ENCODE results near the gene HNRNPH2. TPM values are rescaled to one million over a fixed set of nuclear protein-coding genes. Genes with fewer than 3 reads are reported as not detected.

The HNRNPH2 gene
- total and polyA plus RNA-seq, 9 of the 15 experiments (the other 6 are each of a cell fraction or from before 2014, with no cell fraction given) = 40.0 to 130 (median 60.3) TPM

DNA sequence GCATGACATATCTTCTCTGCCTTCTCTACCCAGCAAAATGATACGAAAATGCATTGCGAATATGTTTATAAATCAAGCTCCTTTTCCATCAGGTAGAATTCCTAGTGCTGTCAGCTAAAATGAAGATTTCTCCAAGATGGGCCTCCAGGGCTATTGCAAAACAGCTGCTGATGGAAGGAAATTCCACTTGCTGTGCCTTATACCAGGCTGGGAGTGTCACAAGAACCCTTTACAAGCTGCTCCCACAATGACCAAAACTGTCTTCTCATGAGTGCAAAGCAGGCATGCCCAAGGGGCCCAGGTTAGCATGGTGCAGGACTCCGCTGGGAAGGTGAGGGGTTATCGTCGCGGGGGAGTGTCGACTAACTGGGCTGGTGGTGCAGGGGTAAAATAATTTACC is 8.7 kb downstream of the HNRNPH2 start:
- in situ Hi-C loops (cut with MboI) (no loop called here), intact Hi-C loops (cut with micrococcal nuclease) (loop anchor here (5.0 kb wide), 2 partner anchors 46 to 181 kb away; no protein-coding TSS in a partner anchor)
- no peaks in the 10 kb centered on the region for H3K9me3 ChIP-seq (replicated peaks; ENCODE audit: control insufficient read depth, insufficient read depth, low read depth, low read length)
- TF ChIP-seq ZNF408 (CRISPR knock-in tag; IDR thresholded peaks at IDR 0.05; ENCODE audit: low read depth) = no peak
- TF ChIP-seq, protein P1, sequence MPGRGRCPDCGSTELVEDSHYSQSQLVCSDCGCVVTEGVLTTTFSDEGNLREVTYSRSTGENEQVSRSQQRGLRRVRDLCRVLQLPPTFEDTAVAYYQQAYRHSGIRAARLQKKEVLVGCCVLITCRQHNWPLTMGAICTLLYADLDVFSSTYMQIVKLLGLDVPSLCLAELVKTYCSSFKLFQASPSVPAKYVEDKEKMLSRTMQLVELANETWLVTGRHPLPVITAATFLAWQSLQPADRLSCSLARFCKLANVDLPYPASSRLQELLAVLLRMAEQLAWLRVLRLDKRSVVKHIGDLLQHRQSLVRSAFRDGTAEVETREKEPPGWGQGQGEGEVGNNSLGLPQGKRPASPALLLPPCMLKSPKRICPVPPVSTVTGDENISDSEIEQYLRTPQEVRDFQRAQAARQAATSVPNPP (IDR thresholded peaks at IDR 0.05; ENCODE audit: borderline replicate concordance, insufficient read depth, insufficient read length) = no peak
- no peak for TF ChIP-seq DDX20 (tag; IDR thresholded peaks at IDR 0.05; ENCODE audit: low read depth)
- TF ChIP-seq, protein P2, sequence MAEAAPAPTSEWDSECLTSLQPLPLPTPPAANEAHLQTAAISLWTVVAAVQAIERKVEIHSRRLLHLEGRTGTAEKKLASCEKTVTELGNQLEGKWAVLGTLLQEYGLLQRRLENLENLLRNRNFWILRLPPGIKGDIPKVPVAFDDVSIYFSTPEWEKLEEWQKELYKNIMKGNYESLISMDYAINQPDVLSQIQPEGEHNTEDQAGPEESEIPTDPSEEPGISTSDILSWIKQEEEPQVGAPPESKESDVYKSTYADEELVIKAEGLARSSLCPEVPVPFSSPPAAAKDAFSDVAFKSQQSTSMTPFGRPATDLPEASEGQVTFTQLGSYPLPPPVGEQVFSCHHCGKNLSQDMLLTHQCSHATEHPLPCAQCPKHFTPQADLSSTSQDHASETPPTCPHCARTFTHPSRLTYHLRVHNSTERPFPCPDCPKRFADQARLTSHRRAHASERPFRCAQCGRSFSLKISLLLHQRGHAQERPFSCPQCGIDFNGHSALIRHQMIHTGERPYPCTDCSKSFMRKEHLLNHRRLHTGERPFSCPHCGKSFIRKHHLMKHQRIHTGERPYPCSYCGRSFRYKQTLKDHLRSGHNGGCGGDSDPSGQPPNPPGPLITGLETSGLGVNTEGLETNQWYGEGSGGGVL (CRISPR knock-in tag; IDR thresholded peaks at IDR 0.05) = no peak
- ATAC-seq = no peak; the same call in 2 of the 3 replicates
- peaks cover 8 to 17% of the 10 kb centered on the region in 2 experiments; a peak in 4 of 5 replicates for H3K4me1 ChIP-seq (replicated peaks in 1 of 2; ENCODE audit: control insufficient read depth in 2 of 2, insufficient read depth in 2 of 2, low read length in 2 of 2)
- WGBS (ENCODE audit: insufficient coverage, low coverage, missing lambda C conversion rate) = 18% methylated on average over 7 of the region's 7 CpGs
- H2AFZ ChIP-seq (ENCODE audit: low read depth, low read length) = no peak overlapping the region
- no peak for DNase-seq (ENCODE audit: extremely low read depth in 1 of 4, low spot score in 3 of 4)
- H3K9ac ChIP-seq (ENCODE audit: insufficient read depth in 1 of 2, low read depth in 2 of 2, low read length in 2 of 2) = no peak overlapping the region
- no TSS peak for BruUV-seq (replicated peaks)
- no peak overlapping the region for H3K4me3 ChIP-seq
- ChIA-PET CTCF (ENCODE audit: low intra/inter-chr PET ratio) (no interaction called here), POLR2A (interaction anchor here (0.8 to 1.1 kb wide), 4 partner anchors 10 to 1556 kb away, joined by 3 read pairs; partner anchors contain the start of genes RPL36A and TIMM8A)
- no peak for FAIRE-seq
- peaks cover 3% of the 10 kb centered on the region for H3K79me2 ChIP-seq (ENCODE audit: control insufficient read depth, insufficient read depth, low read length)
- H3K36me3 ChIP-seq (ENCODE audit: control insufficient read depth, insufficient read depth, low read length) = peaks cover 20% of the 10 kb centered on the region; the same call in 1 of the 3 replicates
- no peaks in the 10 kb centered on the region for H3K9me1 ChIP-seq (ENCODE audit: control insufficient read depth, insufficient read depth, low read length)
- H3K4me2 ChIP-seq (ENCODE audit: insufficient read depth, low read length) = no peak overlapping the region
- no peaks in the 10 kb centered on the region; the same call in 1 of the 2 replicates for H4K20me1 ChIP-seq (replicated peaks; ENCODE audit: control insufficient read depth, insufficient read depth, low read length)
- no peak overlapping the region for H3K27ac ChIP-seq (ENCODE audit: extremely low read depth, low read depth, low read length)
- H3K27me3 ChIP-seq (ENCODE audit: control insufficient read depth in 2 of 2, insufficient read depth in 2 of 2, low read length in 2 of 2) = no peaks in the 10 kb centered on the region; a peak in 1 of 5 replicates

Data from K562 (cell line).